Erythroblast (primary cell): ENCODE results near the gene RHEX.

Experiments used
- GATA1 ChIP-seq: IDR thresholded peaks from 2 replicates; pipeline ENCODE4 v1.6.1; 2011; ENCODE audit warnings: low read depth, mild to moderate bottlenecking, control low read depth, low read length, moderate library complexity
- POLR2A ChIP-seq: IDR thresholded peaks from 2 replicates; pipeline ENCODE4 v1.6.1; 2011; ENCODE audit warnings: mild to moderate bottlenecking, low read length

GRCh38 chr1:206030191-206030590 is 22.8 kb upstream of the RHEX start:
- no peak for TF ChIP-seq POLR2A
- TF ChIP-seq GATA1, result no peak
